GM18867 (cell line): Measurements from ENCODE around the gene TMEM132D.
"Not testable (repeated sequence)": the region's sequence is repeated elsewhere in the genome, so short reads cannot be mapped to it uniquely, and the experiment has no call there.

ENCODE experiments used
- ATAC-seq: cut with Tn5 transposase; IDR thresholded peaks from one replicate; pipeline ENCODE4 v1.9.1; 2021; ENCODE audit warnings: mild to moderate bottlenecking, moderate library complexity; ENCODE audit not compliant: unreplicated experiment

TMEM132D gene

GRCh38 chr12:129549020-129549419 lies 354.8 kb downstream of the TMEM132D start:
- not testable (repeated sequence) for ATAC-seq

- ATAC-seq = no peak
These were observed 359.1 kb downstream of the TMEM132D start for GRCh38 chr12:129544716-129545115.

GRCh38 chr12:129540954-129541353 lies 362.9 kb downstream of the TMEM132D start:
- no peak for ATAC-seq

GRCh38 chr12:129540249-129540648 lies 363.6 kb downstream of the TMEM132D start:
- ATAC-seq = no peak

- not testable (repeated sequence) for ATAC-seq
These were observed 365.0 kb downstream of the TMEM132D start for GRCh38 chr12:129538724-129539335.

GRCh38 chr12:129538137-129538536 lies 365.7 kb downstream of the TMEM132D start:
- ATAC-seq = no peak

- no peak for ATAC-seq
These were observed 368.7 kb downstream of the TMEM132D start for GRCh38 chr12:129534966-129535750.

GRCh38 chr12:129532707-129533499 lies 370.9 kb downstream of the TMEM132D start:
- ATAC-seq = no peak

GRCh38 chr12:129532082-129532481 lies 371.7 kb downstream of the TMEM132D start:
- no peak for ATAC-seq

- ATAC-seq = no peak
These were observed 372.8 kb downstream of the TMEM132D start for GRCh38 chr12:129530984-129531383.

- ATAC-seq = no peak
These were observed 373.3 kb downstream of the TMEM132D start for GRCh38 chr12:129530517-129530916.

- no peak for ATAC-seq
These were observed 376.3 kb downstream of the TMEM132D start for GRCh38 chr12:129527506-129527905.

GRCh38 chr12:129523621-129524020 lies 380.2 kb downstream of the TMEM132D start:
- no peak for ATAC-seq

- no peak for ATAC-seq
These were observed 383.1 kb downstream of the TMEM132D start for GRCh38 chr12:129520739-129521138.

- ATAC-seq = no peak
These were observed 400.0 kb downstream of the TMEM132D start for GRCh38 chr12:129503802-129504201.

- ATAC-seq = no peak
These were observed 407.6 kb downstream of the TMEM132D start for GRCh38 chr12:129496226-129496625.

GRCh38 chr12:129494766-129495165 lies 409.1 kb downstream of the TMEM132D start:
- ATAC-seq = no peak

GRCh38 chr12:129494260-129494659 lies 409.6 kb downstream of the TMEM132D start:
- ATAC-seq = no peak

- no peak for ATAC-seq
These were observed 414.6 kb downstream of the TMEM132D start for GRCh38 chr12:129489100-129489676.

GRCh38 chr12:129486931-129487330 lies 416.9 kb downstream of the TMEM132D start:
- ATAC-seq = no peak
